GM18508 (cell line): ENCODE measurements around the gene SLC4A1.
A peak's percentile ranks its signal among the peaks of the same experiment; 100 is the strongest.

Experiments used
- ATAC-seq: cut with Tn5 transposase; IDR thresholded peaks from one replicate; pipeline ENCODE4 v1.9.1; 2021; ENCODE audit warnings: moderate number of reproducible peaks; ENCODE audit not compliant: insufficient read depth, unreplicated experiment

The SLC4A1 gene

DNA sequence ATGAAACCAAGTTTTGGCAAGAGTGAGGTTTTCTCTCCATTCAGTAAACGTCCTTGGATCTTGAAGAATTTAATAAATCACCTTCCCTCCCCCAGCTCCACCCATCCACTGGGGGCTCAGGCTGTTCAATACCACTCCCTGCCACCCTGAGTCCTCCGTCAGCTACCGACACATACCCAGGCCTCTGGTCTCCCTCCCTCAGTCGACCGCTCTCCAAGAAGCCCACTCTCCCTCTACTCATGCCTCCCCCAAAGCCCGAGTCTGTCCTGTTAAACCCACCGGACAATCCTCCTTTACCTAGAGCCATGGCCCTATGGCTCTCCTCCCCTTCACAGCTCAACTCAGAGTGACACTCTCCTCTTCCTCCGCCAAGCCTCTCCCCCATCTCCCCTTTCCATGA, 19.7 kb upstream of the SLC4A1 start:
- no peak for ATAC-seq

- no peak for ATAC-seq
These were observed 16.1 kb upstream of the SLC4A1 start for GRCh38 chr17:44284024-44284400.

GRCh38 chr17:44283344-44284023, 15.5 kb upstream of the SLC4A1 start:
- ATAC-seq: no peak

GRCh38 chr17:44282264-44282663, 14.3 kb upstream of the SLC4A1 start:
- ATAC-seq: no peak

DNA sequence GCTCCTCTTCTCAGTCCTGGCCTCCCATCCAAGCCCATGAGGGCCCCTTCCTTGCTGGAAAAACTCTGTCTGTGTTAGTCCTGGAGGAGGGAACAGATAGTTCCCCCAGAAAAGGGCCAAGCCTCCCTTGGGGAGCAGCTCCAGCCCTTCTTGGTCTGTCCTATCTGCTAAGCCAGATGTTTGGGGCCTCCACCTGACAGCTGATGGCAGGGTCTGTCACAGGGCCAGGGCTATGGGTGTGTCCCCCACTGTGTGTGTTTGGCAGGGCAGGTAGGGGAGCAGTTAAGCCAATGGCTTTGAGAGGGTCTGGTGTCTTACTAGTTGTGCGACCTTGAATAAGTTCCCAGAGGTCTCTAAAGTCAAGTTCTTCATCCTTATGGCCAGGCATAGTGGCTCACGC, 13.6 kb upstream of the SLC4A1 start:
- no peak for ATAC-seq

- ATAC-seq: no peak
These were observed 12.5 kb upstream of the SLC4A1 start for GRCh38 chr17:44280392-44280937.

- peak; percentile 58 for ATAC-seq
These were observed 11.9 kb upstream of the SLC4A1 start for GRCh38 chr17:44279666-44280391.

DNA sequence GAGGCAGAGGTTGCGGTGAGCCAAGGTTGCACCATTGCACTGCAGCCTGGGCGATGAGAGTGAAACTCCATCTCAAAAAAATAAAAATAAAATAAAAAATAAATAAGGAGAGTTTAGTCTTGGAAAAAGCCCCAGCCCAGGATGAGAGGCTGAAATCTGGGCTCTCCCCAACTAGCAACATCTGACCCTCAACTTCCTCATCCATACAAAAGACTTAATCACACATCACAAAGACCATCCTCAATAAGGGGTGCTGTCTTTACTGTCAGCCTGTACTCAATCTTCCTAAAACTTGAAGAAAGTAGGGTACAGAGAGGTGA, 11.4 kb upstream of the SLC4A1 start:
- no peak for ATAC-seq

GRCh38 chr17:44277976-44278375, 10.0 kb upstream of the SLC4A1 start:
- ATAC-seq: no peak

GRCh38 chr17:44273607-44274006, 5.7 kb upstream of the SLC4A1 start:
- no peak for ATAC-seq

DNA sequence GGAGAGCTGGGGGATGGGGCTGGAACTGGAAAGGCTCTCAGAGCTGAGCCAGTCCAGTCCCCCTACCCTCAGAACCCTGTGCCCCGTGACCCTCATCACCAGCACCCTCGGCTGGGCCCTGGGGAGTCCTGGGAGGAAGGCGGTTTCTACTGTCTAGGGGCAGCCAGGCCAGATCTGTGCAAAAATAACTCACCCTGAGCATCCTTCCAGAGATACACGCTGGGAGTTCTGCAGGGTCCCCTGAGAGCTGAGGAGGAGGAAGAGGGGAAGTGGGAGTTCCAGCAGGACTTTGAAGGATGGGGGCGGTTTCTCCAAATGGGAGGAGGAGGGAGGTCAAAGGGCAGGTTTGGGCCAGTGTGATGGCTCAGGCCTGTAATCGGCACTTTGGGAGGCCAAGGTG, 5.0 kb upstream of the SLC4A1 start:
- no peak for ATAC-seq

DNA sequence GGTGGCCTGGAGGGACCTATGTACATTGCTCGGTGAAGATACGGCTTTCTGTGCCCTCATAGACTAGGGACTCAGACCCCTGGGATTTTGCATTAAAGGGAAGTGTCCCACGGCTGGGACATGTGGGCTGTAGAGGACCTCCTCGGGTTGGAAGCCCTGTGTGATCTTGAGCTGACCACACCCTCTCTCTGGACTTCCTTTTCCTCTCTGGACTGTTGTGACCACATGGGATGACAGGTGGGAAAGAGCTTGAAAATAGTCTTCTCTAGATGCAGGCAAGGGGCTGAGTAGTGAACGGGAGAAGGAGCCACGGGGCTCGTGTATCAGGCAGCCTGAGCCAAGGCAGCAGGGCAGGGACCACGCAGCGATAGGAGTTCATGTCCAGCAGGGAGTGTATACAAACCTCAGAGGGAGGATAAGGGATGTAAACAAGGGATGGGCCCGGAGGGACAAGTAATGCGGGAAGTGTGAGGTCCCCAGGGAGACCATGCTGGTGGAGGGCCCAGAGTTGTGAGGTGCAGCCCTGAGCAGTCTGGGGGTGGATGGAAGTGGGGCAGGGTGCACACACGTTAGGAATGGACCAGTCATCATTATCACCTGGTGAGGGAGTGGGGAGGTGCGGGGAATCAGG, 4.5 kb upstream of the SLC4A1 start:
- ATAC-seq: no peak

- ATAC-seq: no peak
These were observed 1.8 kb upstream of the SLC4A1 start for GRCh38 chr17:44269535-44270240.

- ATAC-seq: no peak
These were observed 987 bp upstream of the SLC4A1 start for GRCh38 chr17:44268709-44269534.

DNA sequence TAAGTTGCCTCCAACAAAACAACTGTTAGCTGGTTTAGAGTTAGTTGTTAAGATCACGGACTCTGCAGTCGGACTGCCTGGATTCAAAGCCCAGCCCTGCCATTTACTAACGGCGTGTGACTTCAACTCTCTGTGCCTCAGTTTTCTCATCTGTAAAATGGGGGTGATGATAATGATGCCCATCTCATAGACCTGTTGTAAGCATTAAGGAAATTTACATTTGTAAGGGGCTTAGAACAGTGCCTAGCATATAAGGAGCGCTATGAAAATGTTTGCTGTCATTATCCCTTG, 825 bp downstream of the SLC4A1 start:
- ATAC-seq: no peak

DNA sequence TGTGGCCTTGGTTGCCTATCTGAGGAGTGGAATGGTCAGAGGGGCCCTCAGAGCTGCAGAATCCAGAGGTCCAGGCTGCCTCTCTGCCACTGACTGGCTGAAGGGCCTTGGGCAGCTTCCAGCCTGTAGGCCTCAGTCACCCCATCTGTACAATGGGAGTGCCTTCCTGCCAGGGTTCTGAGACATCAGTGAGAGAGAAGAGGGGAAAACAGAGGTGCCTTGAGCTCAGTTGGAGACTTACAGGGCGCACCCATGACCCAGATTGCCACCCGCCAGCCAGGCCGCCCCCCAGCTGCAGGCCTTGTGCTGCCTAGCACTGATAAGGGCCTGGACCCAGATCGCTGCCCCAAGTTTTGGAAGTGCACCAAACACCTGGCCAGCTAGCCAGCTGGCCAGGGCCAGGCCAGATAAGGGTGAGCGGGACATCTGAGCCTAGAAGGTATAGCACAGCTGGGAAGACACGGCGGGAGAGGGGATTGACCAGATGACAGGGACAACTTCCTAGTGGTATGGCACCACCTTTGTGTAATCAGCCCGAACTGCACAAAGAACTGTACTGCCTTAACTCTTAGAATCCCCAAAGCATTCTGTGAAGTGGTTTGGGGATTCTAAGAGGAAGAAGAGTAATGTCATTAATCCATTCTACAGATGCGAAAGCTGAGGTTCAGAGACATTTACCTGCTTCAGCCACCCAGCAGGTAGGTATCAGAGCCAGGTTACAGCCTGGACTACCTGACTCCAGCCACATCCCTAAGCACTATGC, 1.4 kb downstream of the SLC4A1 start:
- ATAC-seq: no peak

DNA sequence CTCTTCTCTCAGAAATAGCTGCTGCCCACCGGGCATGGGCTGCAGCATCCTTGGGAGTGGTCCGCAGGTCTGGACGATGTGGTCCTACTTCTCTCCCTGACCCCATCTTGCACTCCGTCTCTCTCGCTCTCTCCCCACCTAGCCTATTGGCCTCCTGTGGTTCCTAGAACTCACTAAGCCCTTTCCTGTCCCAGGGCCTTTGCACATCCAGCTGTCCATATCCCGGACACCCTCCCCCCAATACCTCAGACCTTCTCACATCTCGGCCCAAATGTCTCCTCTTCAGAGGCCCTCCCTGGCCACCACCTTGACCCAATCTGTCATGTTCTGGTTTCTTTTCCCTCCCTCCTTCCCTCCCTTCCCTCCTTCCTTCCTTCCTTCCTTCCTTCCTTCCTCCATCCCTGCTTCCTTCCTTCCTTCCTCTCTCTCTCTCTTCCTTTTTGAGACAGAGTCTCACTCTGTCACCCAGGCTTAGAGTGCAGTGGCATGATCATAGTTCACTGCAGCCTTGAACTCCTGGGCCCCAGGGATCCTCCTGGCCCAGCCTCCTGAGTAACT, 4.5 kb downstream of the SLC4A1 start:
- no peak for ATAC-seq

GRCh38 chr17:44262654-44263225, 5.2 kb downstream of the SLC4A1 start:
- no peak for ATAC-seq

- no peak for ATAC-seq
These were observed 7.6 kb downstream of the SLC4A1 start for GRCh38 chr17:44260296-44260695.
